Stimulated activated CD8-positive, alpha-beta memory T cell treated with anti-CD3 and anti-CD28 coated beads, Interleukin-4, amount 100 ng/mL, for 1 hour (primary cell): ENCODE results near the gene FBXO41.

Experiments
- DNase-seq, 2 donors: peaks; one replicate each; pipeline ENCODE4 v3.0.0-alpha.2; 2020; ENCODE audit warnings: low read depth in 2 of 2, low spot score in 1 of 2

FBXO41 gene

DNA sequence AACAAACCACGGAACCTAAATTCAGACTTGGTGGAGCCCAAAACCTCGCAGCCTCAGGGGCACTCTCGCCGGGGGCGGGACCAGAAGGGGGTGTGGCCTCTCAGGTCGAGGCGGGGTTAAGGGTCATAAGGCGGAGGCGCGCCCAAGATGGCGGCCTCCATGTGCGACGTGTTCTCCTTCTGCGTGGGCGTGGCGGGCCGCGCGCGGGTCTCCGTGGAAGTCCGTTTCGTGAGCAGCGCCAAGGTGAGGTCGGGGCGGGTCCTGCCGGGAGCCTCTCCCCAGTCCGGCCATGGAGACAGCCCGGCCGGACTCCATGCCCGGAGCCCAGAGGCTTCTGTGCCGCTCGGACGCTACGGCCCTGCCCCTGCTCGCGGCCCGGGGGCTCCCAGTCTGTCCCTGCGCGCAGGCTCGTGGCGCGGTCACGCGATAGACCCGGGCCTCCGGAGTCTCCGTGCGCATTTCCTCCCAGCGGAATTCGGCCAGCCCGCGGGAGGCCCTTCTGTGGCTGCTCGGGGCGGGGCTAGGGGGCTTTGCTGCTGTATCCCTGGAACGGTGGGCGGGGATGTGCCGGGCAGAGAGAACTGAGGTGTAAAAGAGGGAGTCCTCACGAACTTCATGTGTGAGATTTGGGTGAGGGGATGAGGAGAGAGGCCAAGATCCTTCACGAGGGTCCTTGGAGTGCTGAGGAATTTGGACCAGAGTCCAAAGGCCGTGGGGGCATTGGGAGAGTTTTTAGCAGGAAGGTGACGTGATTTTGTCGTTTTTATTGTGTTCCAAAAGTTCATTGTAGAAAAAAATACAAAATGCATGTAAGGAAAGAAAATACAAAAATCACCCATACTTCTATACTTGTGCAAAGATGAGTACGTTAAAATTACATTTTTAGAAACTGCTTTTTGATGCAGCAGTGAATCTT is 69.9 kb downstream of the FBXO41 start, which contains the start of gene SMYD5:
TSS of gene SMYD5 (plus strand) at position 126 of the 916 bp plus-strand sequence. CDS start at position 148, 22 bp downstream.
- peak; percentile 86 for DNase-seq

- peak; percentile 42 to 49 for DNase-seq
Observed at GRCh38 chr2:73212448-73213176, 71.7 kb downstream of the FBXO41 start.

DNA sequence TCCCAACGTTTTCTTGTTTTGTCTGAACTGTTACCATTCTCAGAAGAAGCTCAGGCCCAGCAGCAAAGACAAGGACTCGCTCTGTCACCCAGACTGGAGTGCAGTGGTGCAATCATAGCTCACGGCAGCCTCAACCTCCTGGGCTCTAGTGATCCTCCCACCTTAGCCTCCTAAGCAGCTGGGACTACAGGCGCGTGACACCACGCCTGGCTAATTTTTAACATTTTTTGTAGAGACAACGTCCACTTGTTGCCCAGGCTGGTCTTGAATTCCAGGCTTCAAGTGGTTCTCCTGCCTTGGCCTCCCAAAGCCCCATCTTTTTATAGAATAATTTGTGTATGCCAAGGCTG is 72.2 kb downstream of the FBXO41 start:
- DNase-seq, result no peak

- no peak for DNase-seq
Observed at GRCh38 chr2:73210696-73211095, 73.6 kb downstream of the FBXO41 start.

DNA sequence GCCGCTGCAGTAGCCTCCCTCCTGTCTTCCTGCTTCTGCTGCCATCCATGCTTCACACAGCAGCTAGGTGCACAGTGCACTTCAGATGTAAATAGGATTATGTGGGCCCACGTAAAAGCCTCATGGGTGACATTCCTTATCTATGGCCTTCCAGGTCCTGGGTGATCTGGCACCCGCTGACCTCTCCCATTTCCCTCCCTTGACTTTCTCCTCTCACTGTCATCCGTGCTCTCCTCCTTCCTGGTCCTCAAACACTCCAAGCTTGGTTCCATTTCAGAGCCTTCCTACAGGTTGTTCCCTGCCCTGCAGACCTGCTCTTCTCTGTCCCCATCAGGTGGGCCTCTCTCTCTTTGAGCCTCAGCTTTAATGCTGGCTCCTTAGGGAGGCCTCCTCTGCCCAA is 74.3 kb downstream of the FBXO41 start:
- no peak for DNase-seq

- no peak for DNase-seq
Observed at GRCh38 chr2:73208258-73208657, 76.0 kb downstream of the FBXO41 start.

DNA sequence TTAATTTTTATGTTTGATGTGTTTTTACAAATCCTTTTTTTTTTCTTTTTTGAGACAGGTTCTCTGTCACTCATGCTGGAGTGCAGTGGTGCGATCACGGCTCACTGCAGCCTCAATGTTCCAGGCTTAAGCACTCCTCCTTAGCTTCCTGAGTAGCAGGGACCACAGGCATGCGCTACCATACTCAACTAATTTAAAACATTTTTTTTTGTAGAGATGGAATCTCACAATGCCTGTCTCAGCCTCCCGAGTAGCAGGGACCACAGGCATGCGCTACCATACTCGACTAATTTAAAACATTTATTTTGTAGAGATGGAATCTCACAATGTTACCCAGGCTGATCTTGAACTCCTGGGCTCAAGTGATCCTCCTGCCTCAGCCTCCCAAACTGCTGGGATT is 78.7 kb downstream of the FBXO41 start:
- no peak for DNase-seq
